ENCODE measurements around the gene CDK6. TPM values are rescaled to one million over a fixed set of nuclear protein-coding genes. Genes with fewer than 3 reads are reported as not detected.

Gene CDK6
- total and polyA plus RNA-seq, 9 of the 15 experiments (the other 6 are each of a cell fraction or from before 2014, with no cell fraction given), result 7.6 to 109 (median 44.4) TPM

GRCh38 chr7:92761391-92762097 lies 74.8 kb downstream of the CDK6 start:
- H2AFZ ChIP-seq (ENCODE audit: low read depth, low read length), result no peak overlapping the region
- FAIRE-seq, result no peak
- no peaks in the 10 kb centered on the region for H3K9me3 ChIP-seq (replicated peaks; ENCODE audit: control insufficient read depth, insufficient read depth, low read depth, low read length)
- peaks cover 39% of the 10 kb centered on the region for H3K79me2 ChIP-seq (ENCODE audit: control insufficient read depth, insufficient read depth, low read length)
- no peaks in the 10 kb centered on the region for H3K27me3 ChIP-seq (ENCODE audit: control insufficient read depth in 2 of 2, insufficient read depth in 2 of 2, low read length in 2 of 2)
- ChIA-PET CTCF (ENCODE audit: low intra/inter-chr PET ratio) (no interaction called here), POLR2A (no interaction called here)
- H3K27ac ChIP-seq (ENCODE audit: extremely low read depth, low read depth, low read length), result no peak overlapping the region
- TF ChIP-seq POLR2A (conservative IDR thresholded peaks at IDR 0.05) (no peak), ZBTB1 (CRISPR knock-in tag; IDR thresholded peaks at IDR 0.05; ENCODE audit: borderline replicate concordance, low read depth) (no peak), ZNF431 (CRISPR knock-in tag; IDR thresholded peaks at IDR 0.05) (no peak), CREM (IDR thresholded peaks at IDR 0.05; ENCODE audit: low read depth) (no peak), ZNF277 (CRISPR knock-in tag; IDR thresholded peaks at IDR 0.05; ENCODE audit: borderline replicate concordance) (no peak), SMARCA4 (IDR thresholded peaks at IDR 0.05) (no peak), JUN (IDR thresholded peaks at IDR 0.05; ENCODE audit: borderline replicate concordance, low read depth, low read length) (no peak), JUN (CRISPR knock-in tag; IDR thresholded peaks at IDR 0.05; ENCODE audit: borderline replicate concordance) (no peak), CEBPG (CRISPR knock-in tag; IDR thresholded peaks at IDR 0.05) (no peak), CEBPG (tag; conservative IDR thresholded peaks at IDR 0.05 in 1 of 2, IDR thresholded peaks at IDR 0.05 in 1 of 2) (no peak), ETV6 (IDR thresholded peaks at IDR 0.05; ENCODE audit: borderline replicate concordance in 1 of 2, low read depth in 2 of 2, low read length in 1 of 2) (no peak), ETV6 (CRISPR knock-in tag; IDR thresholded peaks at IDR 0.05; ENCODE audit: borderline replicate concordance) (no peak), ZNF274 (IDR thresholded peaks at IDR 0.05; ENCODE audit: borderline replicate concordance, low read depth, low read length) (no peak), ZNF507 (tag; conservative IDR thresholded peaks at IDR 0.05) (no peak)
- TF ChIP-seq, protein P1, sequence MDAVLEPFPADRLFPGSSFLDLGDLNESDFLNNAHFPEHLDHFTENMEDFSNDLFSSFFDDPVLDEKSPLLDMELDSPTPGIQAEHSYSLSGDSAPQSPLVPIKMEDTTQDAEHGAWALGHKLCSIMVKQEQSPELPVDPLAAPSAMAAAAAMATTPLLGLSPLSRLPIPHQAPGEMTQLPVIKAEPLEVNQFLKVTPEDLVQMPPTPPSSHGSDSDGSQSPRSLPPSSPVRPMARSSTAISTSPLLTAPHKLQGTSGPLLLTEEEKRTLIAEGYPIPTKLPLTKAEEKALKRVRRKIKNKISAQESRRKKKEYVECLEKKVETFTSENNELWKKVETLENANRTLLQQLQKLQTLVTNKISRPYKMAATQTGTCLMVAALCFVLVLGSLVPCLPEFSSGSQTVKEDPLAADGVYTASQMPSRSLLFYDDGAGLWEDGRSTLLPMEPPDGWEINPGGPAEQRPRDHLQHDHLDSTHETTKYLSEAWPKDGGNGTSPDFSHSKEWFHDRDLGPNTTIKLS (IDR thresholded peaks at IDR 0.05; ENCODE audit: borderline replicate concordance, low read depth), result no peak
- H3K4me1 ChIP-seq (replicated peaks in 1 of 2; ENCODE audit: control insufficient read depth in 2 of 2, insufficient read depth in 2 of 2, low read length in 2 of 2), result peaks cover 4 to 10% of the 10 kb centered on the region in 2 experiments; a peak in 3 of 5 replicates
- in situ Hi-C loops (cut with MboI), result no loop called here
- H3K4me3 ChIP-seq, result no peak overlapping the region
- H3K4me2 ChIP-seq (ENCODE audit: insufficient read depth, low read length), result no peak overlapping the region
- DNase-seq (ENCODE audit: extremely low read depth in 1 of 4, low spot score in 3 of 4), result no peak
- peaks cover 15% of the 10 kb centered on the region; the same call in 2 of the 3 replicates for H3K36me3 ChIP-seq (ENCODE audit: control insufficient read depth, insufficient read depth, low read length)
- 0 out of 2 replicates have a peak, but pooled peaks cover 4% of the 10 kb centered on the region for H4K20me1 ChIP-seq (replicated peaks; ENCODE audit: control insufficient read depth, insufficient read depth, low read length)
- no TSS peak for BruUV-seq (replicated peaks)
- H3K9me1 ChIP-seq (ENCODE audit: control insufficient read depth, insufficient read depth, low read length), result no peaks in the 10 kb centered on the region
- H3K9ac ChIP-seq (ENCODE audit: insufficient read depth in 1 of 2, low read depth in 2 of 2, low read length in 2 of 2), result no peak overlapping the region
- no peak for ATAC-seq
- intact Hi-C loops (cut with micrococcal nuclease), result no loop called here

All from K562 (cell line).